ENCODE data around the gene KLHDC7B.
"Not testable (repeated sequence)": the region's sequence is repeated elsewhere in the genome, so short reads cannot be mapped to it uniquely, and the experiment has no call there.

The KLHDC7B gene

GRCh38 chr22:50517495-50518260 is 28.0 kb upstream of the KLHDC7B start:
- no peak for DNase-seq (ENCODE audit: low read depth)
- no peak for TF ChIP-seq CTCF (IDR thresholded peaks at IDR 0.05; ENCODE audit: control insufficient read depth, insufficient read depth, low read depth, low read length, missing control alignments)
- no peak overlapping the region for H3K4me3 ChIP-seq (ENCODE audit: control insufficient read depth, low read depth, low read length)

- no peak for TF ChIP-seq CTCF (IDR thresholded peaks at IDR 0.05; ENCODE audit: control insufficient read depth, insufficient read depth, low read depth, low read length, missing control alignments)
- DNase-seq (ENCODE audit: low read depth) = no peak
- H3K4me3 ChIP-seq (ENCODE audit: control insufficient read depth, low read depth, low read length) = no peak overlapping the region
Measured at GRCh38 chr22:50518606-50519005, 27.1 kb upstream of the KLHDC7B start.

- H3K4me3 ChIP-seq (ENCODE audit: control insufficient read depth, low read depth, low read length) = no peak overlapping the region
- no peak for TF ChIP-seq CTCF (IDR thresholded peaks at IDR 0.05; ENCODE audit: control insufficient read depth, insufficient read depth, low read depth, low read length, missing control alignments)
- no peak for DNase-seq (ENCODE audit: low read depth)
Measured at GRCh38 chr22:50519151-50519550, 26.5 kb upstream of the KLHDC7B start.

- not testable (repeated sequence) for H3K4me3 ChIP-seq (ENCODE audit: control insufficient read depth, low read depth, low read length); DNase-seq (ENCODE audit: low read depth)
Measured at GRCh38 chr22:50520184-50520583, 25.5 kb upstream of the KLHDC7B start.

GRCh38 chr22:50520826-50521453 is 24.8 kb upstream of the KLHDC7B start:
- no peak for TF ChIP-seq CTCF (IDR thresholded peaks at IDR 0.05; ENCODE audit: control insufficient read depth, insufficient read depth, low read depth, low read length, missing control alignments)
- no peak for DNase-seq (ENCODE audit: low read depth)
- H3K4me3 ChIP-seq (ENCODE audit: control insufficient read depth, low read depth, low read length) = no peak overlapping the region

- no peak overlapping the region for H3K4me3 ChIP-seq (ENCODE audit: control insufficient read depth, low read depth, low read length)
- DNase-seq (ENCODE audit: low read depth) = no peak
- no peak for TF ChIP-seq CTCF (IDR thresholded peaks at IDR 0.05; ENCODE audit: control insufficient read depth, insufficient read depth, low read depth, low read length, missing control alignments)
Measured at GRCh38 chr22:50521710-50522109, 24.0 kb upstream of the KLHDC7B start.

GRCh38 chr22:50522208-50522805 is 23.4 kb upstream of the KLHDC7B start:
- no peak for DNase-seq (ENCODE audit: low read depth)
- TF ChIP-seq CTCF (IDR thresholded peaks at IDR 0.05; ENCODE audit: control insufficient read depth, insufficient read depth, low read depth, low read length, missing control alignments) = no peak
- H3K4me3 ChIP-seq (ENCODE audit: control insufficient read depth, low read depth, low read length) = no peak overlapping the region
